BJ (cell line): ENCODE results near the gene VCX3B. TPM values are rescaled to one million over a fixed set of nuclear protein-coding genes. Genes with fewer than 3 reads are reported as not detected.
"Not testable (repeated sequence)": the region's sequence is repeated elsewhere in the genome, so short reads cannot be mapped to it uniquely, and the experiment has no call there.

ENCODE experiments used
- CTCF ChIA-PET: fragments of 350-600 bp; formaldehyde crosslinking; extraction: SDS; loops from one replicate; lab custom pipeline; 2021; ENCODE audit warnings: antibody characterized with exemption, inconsistent platforms; lab: Yijun Ruan, JAX
- POLR2A ChIA-PET: fragments of 300-600 bp; sonication (Branson Sonifier 250); formaldehyde crosslinking; extraction: SDS; loops from one replicate; lab custom pipeline; 2021; ENCODE audit warnings: antibody characterized with exemption; lab: Charles Lee
- DNase-seq: peaks from one replicate; pipeline ENCODE4 v3.0.0-alpha.2; 2011; ENCODE audit warnings: low read depth
- H3K27me3 ChIP-seq: 2 replicates; pipeline ENCODE4 v1.6.0; 2011; ENCODE audit warnings: low read length; ENCODE audit not compliant: control insufficient read depth, insufficient read depth
- H3K36me3 ChIP-seq: 2 replicates; pipeline ENCODE4 v1.5.1; 2011; ENCODE audit warnings: low read length; ENCODE audit not compliant: control insufficient read depth, insufficient read depth
- H3K4me3 ChIP-seq: 2 replicates; pipeline ENCODE4 v1.5.1; 2011; ENCODE audit warnings: low read depth, mild to moderate bottlenecking, control low read depth, low read length
- polyA minus RNA-seq: library from RNA; depleted of rRNA, polyadenylated mRNA; stranded (reverse); fragments of >200 nt; gene quantifications from 2 replicates; pipeline ENCODE4 v1.2.3, GENCODE V29; 2011; rRNA and poly(A)+ RNA removed
- polyA plus RNA-seq: library from polyadenylated mRNA; depleted of rRNA; stranded (reverse); fragments of >200 nt; gene quantifications from 2 replicates; pipeline ENCODE4 v1.2.3, GENCODE V29; 2011; rRNA removed
- TF ChIP-seq, protein P1 (sequence below): IDR thresholded peaks from 2 replicates; pipeline ENCODE4 v1.5.1; 2011; ENCODE audit warnings: low read depth, mild to moderate bottlenecking, control low read depth, inconsistent platforms, low read length, moderate library complexity; ENCODE audit not compliant: insufficient read depth

Gene VCX3B
- polyA plus RNA-seq (not detected in 2 replicates), polyA minus RNA-seq (not detected in 2 replicates)

DNA sequence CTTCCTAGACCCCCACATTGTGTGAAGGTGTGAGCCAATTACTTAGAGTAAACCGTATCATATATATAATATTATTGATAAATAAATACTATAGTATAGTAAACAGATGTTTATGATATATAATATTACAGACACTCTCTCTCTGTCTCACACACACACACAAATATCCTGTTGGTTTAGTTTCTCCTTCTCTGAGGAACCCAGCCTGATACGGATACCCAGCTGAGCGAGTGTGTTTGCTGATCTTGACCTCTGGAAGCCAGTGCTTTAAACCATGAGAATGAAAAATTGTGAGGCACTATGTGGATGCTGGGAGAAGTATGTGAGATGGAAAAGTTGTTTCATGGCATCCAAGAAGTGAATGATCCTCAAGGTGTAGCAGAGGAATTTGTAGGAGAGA is at the start of gene VCX3B:
TSS of gene VCX3B (plus strand) at position 301 of the 400 bp plus-strand sequence. CDS start 621 bp downstream, outside the sequence.
- CTCF ChIA-PET, H3K27me3 ChIP-seq, H3K36me3 ChIP-seq, H3K4me3 ChIP-seq, DNase-seq, POLR2A ChIA-PET: not testable (repeated sequence)

DNA sequence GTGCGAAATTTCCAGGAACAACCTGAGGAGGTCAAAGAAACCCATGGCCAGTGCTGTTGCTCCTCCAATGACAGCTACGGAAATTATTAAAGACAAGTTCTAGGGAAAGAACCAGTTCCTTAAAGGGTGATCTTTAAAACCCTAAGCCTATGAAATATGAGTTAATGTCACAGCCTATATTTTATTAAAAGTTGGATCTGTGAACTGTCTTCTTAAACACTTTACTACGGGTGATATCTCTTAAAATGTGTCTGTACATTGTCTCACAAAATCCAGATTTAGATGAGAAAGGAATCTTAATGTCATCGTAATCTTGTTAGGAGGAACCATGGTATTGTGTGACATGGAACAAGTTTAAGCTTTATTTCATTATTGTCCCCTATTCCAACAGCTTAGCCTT is 46.3 kb upstream of the VCX3B start:
- H3K36me3 ChIP-seq: no peaks in the 10 kb centered on the region
- CTCF ChIA-PET: no interaction called here
- TF ChIP-seq, protein P1, sequence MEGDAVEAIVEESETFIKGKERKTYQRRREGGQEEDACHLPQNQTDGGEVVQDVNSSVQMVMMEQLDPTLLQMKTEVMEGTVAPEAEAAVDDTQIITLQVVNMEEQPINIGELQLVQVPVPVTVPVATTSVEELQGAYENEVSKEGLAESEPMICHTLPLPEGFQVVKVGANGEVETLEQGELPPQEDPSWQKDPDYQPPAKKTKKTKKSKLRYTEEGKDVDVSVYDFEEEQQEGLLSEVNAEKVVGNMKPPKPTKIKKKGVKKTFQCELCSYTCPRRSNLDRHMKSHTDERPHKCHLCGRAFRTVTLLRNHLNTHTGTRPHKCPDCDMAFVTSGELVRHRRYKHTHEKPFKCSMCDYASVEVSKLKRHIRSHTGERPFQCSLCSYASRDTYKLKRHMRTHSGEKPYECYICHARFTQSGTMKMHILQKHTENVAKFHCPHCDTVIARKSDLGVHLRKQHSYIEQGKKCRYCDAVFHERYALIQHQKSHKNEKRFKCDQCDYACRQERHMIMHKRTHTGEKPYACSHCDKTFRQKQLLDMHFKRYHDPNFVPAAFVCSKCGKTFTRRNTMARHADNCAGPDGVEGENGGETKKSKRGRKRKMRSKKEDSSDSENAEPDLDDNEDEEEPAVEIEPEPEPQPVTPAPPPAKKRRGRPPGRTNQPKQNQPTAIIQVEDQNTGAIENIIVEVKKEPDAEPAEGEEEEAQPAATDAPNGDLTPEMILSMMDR: no peak
- POLR2A ChIA-PET: no interaction called here
- no peaks in the 10 kb centered on the region for H3K27me3 ChIP-seq
- no peak overlapping the region for H3K4me3 ChIP-seq
- no peak for DNase-seq

DNA sequence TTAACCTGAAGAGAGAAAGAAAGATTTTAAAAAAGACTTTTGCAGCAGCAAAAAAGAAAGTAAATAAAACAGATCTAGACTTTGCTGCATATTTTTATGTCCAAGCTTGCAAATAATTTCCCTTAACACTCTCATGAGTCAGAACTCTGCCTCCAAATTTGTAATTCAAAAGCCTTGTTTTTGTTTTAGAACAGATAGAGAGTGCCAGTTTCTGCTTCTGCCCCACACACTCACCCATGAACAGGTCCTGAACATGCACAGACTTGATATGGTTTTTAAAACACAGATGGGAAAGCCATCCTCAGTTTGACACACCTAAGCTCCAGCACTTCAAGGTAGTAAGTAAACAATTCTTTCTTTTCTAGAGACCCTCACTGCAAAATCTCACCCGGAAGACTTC is 39.7 kb upstream of the VCX3B start:
- Histone ChIP-seq H3K36me3 (no peaks in the 10 kb centered on the region), H3K27me3 (no peaks in the 10 kb centered on the region), H3K4me3 (no peak overlapping the region)
- ChIA-PET POLR2A (no interaction called here), CTCF (interaction anchor here (0.6 kb wide), 1 partner anchor 19 kb away, joined by 3 read pairs; no protein-coding TSS in a partner anchor)
- TF ChIP-seq, protein P1: no peak
- DNase-seq: no peak

DNA sequence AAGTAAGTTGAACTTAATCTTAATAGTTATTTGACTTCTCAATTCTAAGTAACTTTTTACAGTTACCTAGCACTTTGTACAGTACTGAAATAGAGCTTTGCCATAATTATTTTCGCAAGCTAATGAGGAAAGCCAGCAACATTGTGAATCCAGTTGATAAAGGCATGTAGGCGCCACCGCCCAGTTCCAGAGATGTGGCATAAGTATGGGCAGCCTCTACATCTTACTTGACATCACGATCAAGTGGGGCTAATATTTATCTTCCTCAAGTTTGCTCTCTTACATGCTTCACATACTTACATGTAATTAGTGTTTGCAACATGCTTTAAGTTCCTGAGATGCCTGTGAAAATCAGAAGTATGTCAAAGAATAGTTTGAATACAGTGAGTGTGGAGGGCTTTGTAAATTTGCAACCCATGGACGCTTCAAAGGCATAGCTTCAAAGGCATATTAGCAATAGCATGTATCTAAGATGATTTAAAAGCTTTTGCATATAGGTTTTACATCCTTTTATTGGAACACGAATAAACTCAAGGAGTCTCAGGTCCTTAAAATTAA is 34.9 kb upstream of the VCX3B start:
- TF ChIP-seq, protein P1: no peak
- POLR2A ChIA-PET: no interaction called here

DNA sequence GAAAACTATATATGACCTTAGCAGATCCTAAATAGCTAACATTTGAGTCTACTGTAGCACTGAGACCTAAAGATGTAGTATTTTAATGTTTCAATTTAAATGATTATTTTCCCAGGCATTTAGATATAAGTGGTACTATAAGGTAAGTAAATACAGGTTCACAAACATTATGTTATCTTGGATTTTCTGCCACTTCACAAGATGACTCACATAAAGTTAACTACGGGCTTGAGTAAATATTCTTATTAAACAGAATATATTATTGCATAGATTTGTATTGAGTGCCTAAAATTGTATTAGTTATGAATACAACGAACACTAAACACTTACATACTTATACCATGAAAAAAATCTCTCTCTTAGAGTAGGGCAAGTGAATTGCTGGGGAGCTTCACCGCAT is 34.2 kb upstream of the VCX3B start:
- Histone ChIP-seq H3K27me3 (no peaks in the 10 kb centered on the region), H3K4me3 (no peak overlapping the region), H3K36me3 (no peaks in the 10 kb centered on the region)
- TF ChIP-seq, protein P1: no peak
- POLR2A ChIA-PET: no interaction called here
- no peak for DNase-seq
- CTCF ChIA-PET: no interaction called here

More for the DNA sequence above, 34.9 kb upstream of the VCX3B start:
- Histone ChIP-seq H3K36me3 (no peaks in the 10 kb centered on the region), H3K27me3 (no peaks in the 10 kb centered on the region), H3K4me3 (no peak overlapping the region)
- DNase-seq: no peak
- CTCF ChIA-PET: no interaction called here

- DNase-seq: no peak
- ChIA-PET POLR2A (no interaction called here), CTCF (no interaction called here)
- Histone ChIP-seq H3K4me3 (no peak overlapping the region), H3K27me3 (no peaks in the 10 kb centered on the region), H3K36me3 (no peaks in the 10 kb centered on the region)
- TF ChIP-seq, protein P1: no peak
These were observed 32.2 kb upstream of the VCX3B start for GRCh38 chrX:8432396-8432795.
